Upper lobe of left lung (tissue), 4 donors: Measurements from ENCODE around the gene LGALS14.

Experiments used
- CTCF ChIP-seq, 6 experiments: fragments of 450-650 bp in 4 of 6; fragments of 200-600 bp in 2 of 6; sonication (generic) in 2 of 6; IDR thresholded peaks; one replicate each; pipeline ENCODE4 v1.5.1; 2016 to 2019; ENCODE audit warnings: antibody characterized with exemption in 6 of 6
- EP300 ChIP-seq, 4 donors: sonication (generic); formaldehyde crosslinking; IDR thresholded peaks; one replicate each; pipeline ENCODE4 v1.5.1; 2017; ENCODE audit warnings: antibody characterized with exemption in 4 of 4, control low read depth in 2 of 4
- POLR2A ChIP-seq, 4 donors: fragments of 450-650 bp; IDR thresholded peaks; one replicate each; pipeline ENCODE4 v1.5.1; 2016 to 2017; ENCODE audit warnings: antibody characterized with exemption in 4 of 4, mild to moderate bottlenecking in 2 of 4
- POLR2AphosphoS5 ChIP-seq, 2 donors: sonication (generic); formaldehyde crosslinking; IDR thresholded peaks; one replicate each; pipeline ENCODE4 v1.5.1; 2017; ENCODE audit warnings: antibody characterized with exemption in 2 of 2

- TF ChIP-seq POLR2A (IDR thresholded peaks at IDR 0.05) (no peak), POLR2AphosphoS5 (IDR thresholded peaks at IDR 0.05) (no peak), EP300 (IDR thresholded peaks at IDR 0.05) (no peak), CTCF (IDR thresholded peaks at IDR 0.05) (no peak)
Measured at GRCh38 chr19:39655613-39656012, 48.7 kb upstream of the LGALS14 start, which contains the start of gene LGALS16.
